SK-N-SH (cell line): Measurements from ENCODE around the gene POLD2. TPM values are rescaled to one million over a fixed set of nuclear protein-coding genes. Genes with fewer than 3 reads are reported as not detected.

Experiments used
- CTCF ChIA-PET: fragments of 300-600, 350-600 bp; formaldehyde crosslinking; extraction: SDS; loops from one replicate; lab custom pipeline; 2021; lab: Yijun Ruan, JAX
- POLR2A ChIA-PET: fragments of 350-600 bp; sonication (Branson Sonifier 250); formaldehyde crosslinking; extraction: SDS; loops from one replicate; lab custom pipeline; 2020; ENCODE audit warnings: antibody characterized with exemption, inconsistent platforms; lab: Yijun Ruan, JAX
- DNase-seq: peaks from one replicate; pipeline ENCODE4 v3.0.0; 2012
- H2AFZ ChIP-seq: fragments of 200-600 bp; sonication (generic); 2 replicates; pipeline ENCODE4 v1.8.1; 2016; ENCODE audit warnings: antibody characterized with exemption, mild to moderate bottlenecking, low read depth
- H3F3A ChIP-seq: fragments of 200-600 bp; sonication (generic); replicated peaks from 2 replicates; pipeline ENCODE3; 2016; ENCODE audit warnings: antibody characterized with exemption, mild to moderate bottlenecking; ENCODE audit not compliant: insufficient read depth
- H3K27ac ChIP-seq, 2 experiments: fragments of 200-500 bp in 1 of 2; fragments of 200-600 bp in 1 of 2; sonication (Bioruptor generic) in 1 of 2; sonication (generic), shearing (Covaris generic) in 1 of 2; 2 replicates each; pipeline versions ENCODE4 v1.5.1 to v1.6.1; 2014 to 2016; ENCODE audit warnings: low read depth in 2 of 2, inconsistent platforms in 1 of 2, low read length in 1 of 2, mild to moderate bottlenecking in 1 of 2, mixed read lengths in 1 of 2
- H3K27me3 ChIP-seq: fragments of 200-600 bp; sonication (generic), shearing (Covaris generic); 2 replicates; pipeline ENCODE4 v1.6.1; 2016; ENCODE audit warnings: mixed run types; ENCODE audit not compliant: insufficient read depth
- H3K36me3 ChIP-seq, 2 experiments: fragments of 200-500 bp in 1 of 2; fragments of 200-600 bp in 1 of 2; sonication (Bioruptor generic) in 1 of 2; sonication (generic) in 1 of 2; replicated peaks in 1 of 2; 2 replicates each; pipeline versions ENCODE3 to v1.5.1; 2014 to 2016; ENCODE audit warnings: low read length in 1 of 2, mild to moderate bottlenecking in 1 of 2; ENCODE audit not compliant: insufficient read depth in 2 of 2, control insufficient read depth in 1 of 2
- H3K4me1 ChIP-seq, 2 experiments: fragments of 200-500 bp in 1 of 2; fragments of 200-600 bp in 1 of 2; sonication (Bioruptor generic) in 1 of 2; sonication (generic), shearing (Covaris generic) in 1 of 2; 2 replicates each; pipeline versions ENCODE4 v1.5.1 to v1.6.1; 2014 to 2016; ENCODE audit warnings: low read depth in 1 of 2, low read length in 1 of 2, mixed run types in 1 of 2; ENCODE audit not compliant: insufficient read depth in 2 of 2, control insufficient read depth in 1 of 2
- H3K4me2 ChIP-seq: fragments of 200-600 bp; sonication (generic), shearing (Covaris generic); 2 replicates; pipeline ENCODE4 v1.6.1; 2017; ENCODE audit warnings: mixed run types
- H3K4me3 ChIP-seq, 2 experiments: fragments of 200-500 bp in 1 of 2; fragments of 200-600 bp in 1 of 2; sonication (Bioruptor generic) in 1 of 2; sonication (generic), shearing (Covaris generic) in 1 of 2; 2 replicates each; pipeline versions ENCODE4 v1.5.1 to v1.8.1; 2014 to 2016; ENCODE audit warnings: low read depth in 2 of 2, inconsistent platforms in 1 of 2, low read length in 1 of 2, mild to moderate bottlenecking in 1 of 2, mixed read lengths in 1 of 2, moderate library complexity in 1 of 2
- H3K79me2 ChIP-seq: fragments of 200-600 bp; sonication (generic); 2 replicates; pipeline ENCODE4 v1.8.1; 2017; ENCODE audit warnings: mild to moderate bottlenecking; ENCODE audit not compliant: insufficient read depth
- H3K9ac ChIP-seq: fragments of 200-600 bp; sonication (generic); 2 replicates; pipeline ENCODE4 v1.6.1; 2017; ENCODE audit warnings: mixed run types
- H3K9me2 ChIP-seq: fragments of 200-600 bp; sonication (generic); 2 replicates; pipeline ENCODE4 v1.6.1; 2017; ENCODE audit warnings: mixed run types
- H3K9me3 ChIP-seq: fragments of 200-600 bp; sonication (generic); 2 replicates; pipeline ENCODE4 v1.6.1; 2017; ENCODE audit warnings: mixed run types, mild to moderate bottlenecking, moderate library complexity
- H4K20me1 ChIP-seq: fragments of 200-600 bp; sonication (generic); 2 replicates; pipeline ENCODE4 v1.6.1; 2017; ENCODE audit warnings: mild to moderate bottlenecking, mixed run types; ENCODE audit not compliant: insufficient read depth
- EZH2phosphoT487 ChIP-seq: fragments of 200-600 bp; sonication (generic); IDR thresholded peaks from 2 replicates; pipeline ENCODE4 v1.6.1; 2017; ENCODE audit warnings: low read depth, mixed run types, mild to moderate bottlenecking, antibody characterized with exemption, moderate library complexity, borderline replicate concordance
- FOXJ3 ChIP-seq: sonication (generic); formaldehyde crosslinking; IDR thresholded peaks from 2 replicates; pipeline ENCODE4 v1.5.1; 2020; ENCODE audit warnings: mild to moderate bottlenecking, missing genetic modification reagents
- FOXM1 ChIP-seq: IDR thresholded peaks from 2 replicates; pipeline ENCODE4 v1.4.0; 2012; ENCODE audit warnings: low read depth, mild to moderate bottlenecking
- GATA2 ChIP-seq: sonication (generic); formaldehyde crosslinking; IDR thresholded peaks from 2 replicates; pipeline ENCODE4 v1.5.0; 2020; ENCODE audit warnings: mild to moderate bottlenecking, missing genetic modification reagents
- JUND ChIP-seq: IDR thresholded peaks from 2 replicates; pipeline ENCODE4 v1.4.0; 2012
- MEF2A ChIP-seq: IDR thresholded peaks from 2 replicates; pipeline ENCODE4 v1.4.0; 2012; ENCODE audit warnings: low read depth, borderline replicate concordance
- MXI1 ChIP-seq: IDR thresholded peaks from 2 replicates; pipeline ENCODE4 v1.6.1; 2012; ENCODE audit warnings: mild to moderate bottlenecking, low read depth, low read length, improper control_type of control experiment
- NFIC ChIP-seq: IDR thresholded peaks from 2 replicates; pipeline ENCODE4 v1.4.0; 2012; ENCODE audit warnings: borderline replicate concordance
- NRF1 ChIP-seq: IDR thresholded peaks from 2 replicates; pipeline ENCODE4 v1.6.1; 2012; ENCODE audit warnings: low read depth, mild to moderate bottlenecking, low read length
- RCOR1 ChIP-seq: fragments of 150-350 bp; IDR thresholded peaks from 2 replicates; pipeline ENCODE4 v1.6.1; 2017; ENCODE audit warnings: antibody characterized with exemption, low read length
- RFX5 ChIP-seq: IDR thresholded peaks from 2 replicates; pipeline ENCODE4 v1.6.1; 2012; ENCODE audit warnings: mild to moderate bottlenecking, improper control_type of control experiment, low read length
- SIN3A ChIP-seq: IDR thresholded peaks from 2 replicates; pipeline ENCODE4 v1.6.1; 2012; ENCODE audit warnings: low read depth, mild to moderate bottlenecking, low read length, moderate library complexity, borderline replicate concordance
- TCF12 ChIP-seq: IDR thresholded peaks from 2 replicates; pipeline ENCODE4 v1.4.0; 2012
- YY1 ChIP-seq: IDR thresholded peaks from 2 replicates; pipeline ENCODE4 v1.4.0; 2012; ENCODE audit warnings: low read depth, mild to moderate bottlenecking
- WGBS: methylation state at CpG from one replicate; pipeline ENCODE4 v1.1.6; 2017; ENCODE audit warnings: low lambda C conversion rate; 5-methylcytosine and 5-hydroxymethylcytosine counted together
- polyA plus RNA-seq, 3 experiments: library from polyadenylated mRNA; depleted of rRNA; stranded (reverse); fragments of >200 nt; gene quantifications; 2 replicates each; pipeline ENCODE4 v1.2.3, GENCODE V29; 2012
- TF ChIP-seq, protein P1 (sequence below): IDR thresholded peaks from 2 replicates; pipeline ENCODE4 v1.4.0; 2012; ENCODE audit warnings: low read depth, borderline replicate concordance
- TF ChIP-seq, protein P2 (sequence below): fragments of 200-600 bp; sonication (generic); IDR thresholded peaks from 2 replicates; pipeline ENCODE4 v1.6.1; 2017; ENCODE audit warnings: antibody characterized with exemption, mild to moderate bottlenecking, moderate library complexity
- TF ChIP-seq, protein P3 (sequence below): IDR thresholded peaks from 2 replicates; pipeline ENCODE4 v1.4.0; 2012; ENCODE audit warnings: low read depth
- TF ChIP-seq, protein P4 (sequence below): IDR thresholded peaks from 2 replicates; pipeline ENCODE4; 2012
- TF ChIP-seq, protein P5 (sequence below): fragments of 150-350 bp; IDR thresholded peaks from 2 replicates; pipeline ENCODE4 v1.6.1; 2016; ENCODE audit warnings: mild to moderate bottlenecking, low read depth, low read length

Gene POLD2
- polyA plus RNA-seq, 1 of the 3 experiments (the other 2 are of a cell fraction), result 194 TPM

DNA sequence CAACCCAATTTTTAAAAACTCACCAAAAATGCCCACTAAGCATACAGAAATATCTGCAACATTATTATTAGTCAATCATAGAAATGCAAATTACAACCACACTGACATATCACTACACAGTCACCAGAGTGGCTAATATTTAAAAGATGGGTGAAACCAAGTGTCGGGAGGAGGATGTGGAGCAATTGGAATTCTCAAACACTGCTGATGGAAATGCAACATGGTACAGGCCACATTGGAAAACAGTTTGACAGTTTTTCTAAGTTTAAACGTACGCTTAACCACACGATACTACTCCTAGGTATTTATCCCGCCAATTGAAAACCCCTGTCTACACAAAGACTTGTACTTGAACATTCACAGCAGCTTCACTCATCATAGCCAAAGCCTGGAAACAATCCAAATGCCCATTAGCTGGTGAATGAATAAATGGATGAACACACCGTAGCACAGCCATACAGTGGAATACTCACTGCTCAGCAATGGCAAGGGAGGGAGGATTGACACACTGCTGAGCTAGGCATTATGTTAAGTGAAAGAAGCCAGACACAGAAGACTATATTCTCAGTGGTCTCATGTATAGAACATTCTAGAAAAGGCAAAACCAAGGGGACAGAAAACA is 49.6 kb upstream of the POLD2 start:
- Histone ChIP-seq H3K4me1 (peaks cover 2 to 8% of the 10 kb centered on the region in 2 experiments; a peak in 2 of 4 replicates), H3K36me3 (no peaks in the 10 kb centered on the region), H3K27me3 (no peaks in the 10 kb centered on the region; the same call in 1 of the 2 replicates), H3K79me2 (no peaks in the 10 kb centered on the region), H3K9me3 (no peaks in the 10 kb centered on the region), H3K9me2 (no peaks in the 10 kb centered on the region), H3K9ac (no peak overlapping the region), H3F3A (no peaks in the 10 kb centered on the region), H4K20me1 (no peaks in the 10 kb centered on the region), H2AFZ (no peak overlapping the region), H3K4me3 (no peak overlapping the region), H3K27ac (no peak overlapping the region), H3K4me2 (no peak overlapping the region)
- POLR2A ChIA-PET, result no interaction called here
- no peak for TF ChIP-seq NRF1
- TF ChIP-seq, protein P1, sequence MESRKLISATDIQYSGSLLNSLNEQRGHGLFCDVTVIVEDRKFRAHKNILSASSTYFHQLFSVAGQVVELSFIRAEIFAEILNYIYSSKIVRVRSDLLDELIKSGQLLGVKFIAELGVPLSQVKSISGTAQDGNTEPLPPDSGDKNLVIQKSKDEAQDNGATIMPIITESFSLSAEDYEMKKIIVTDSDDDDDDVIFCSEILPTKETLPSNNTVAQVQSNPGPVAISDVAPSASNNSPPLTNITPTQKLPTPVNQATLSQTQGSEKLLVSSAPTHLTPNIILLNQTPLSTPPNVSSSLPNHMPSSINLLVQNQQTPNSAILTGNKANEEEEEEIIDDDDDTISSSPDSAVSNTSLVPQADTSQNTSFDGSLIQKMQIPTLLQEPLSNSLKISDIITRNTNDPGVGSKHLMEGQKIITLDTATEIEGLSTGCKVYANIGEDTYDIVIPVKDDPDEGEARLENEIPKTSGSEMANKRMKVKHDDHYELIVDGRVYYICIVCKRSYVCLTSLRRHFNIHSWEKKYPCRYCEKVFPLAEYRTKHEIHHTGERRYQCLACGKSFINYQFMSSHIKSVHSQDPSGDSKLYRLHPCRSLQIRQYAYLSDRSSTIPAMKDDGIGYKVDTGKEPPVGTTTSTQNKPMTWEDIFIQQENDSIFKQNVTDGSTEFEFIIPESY, result no peak
- TF ChIP-seq, protein P2, sequence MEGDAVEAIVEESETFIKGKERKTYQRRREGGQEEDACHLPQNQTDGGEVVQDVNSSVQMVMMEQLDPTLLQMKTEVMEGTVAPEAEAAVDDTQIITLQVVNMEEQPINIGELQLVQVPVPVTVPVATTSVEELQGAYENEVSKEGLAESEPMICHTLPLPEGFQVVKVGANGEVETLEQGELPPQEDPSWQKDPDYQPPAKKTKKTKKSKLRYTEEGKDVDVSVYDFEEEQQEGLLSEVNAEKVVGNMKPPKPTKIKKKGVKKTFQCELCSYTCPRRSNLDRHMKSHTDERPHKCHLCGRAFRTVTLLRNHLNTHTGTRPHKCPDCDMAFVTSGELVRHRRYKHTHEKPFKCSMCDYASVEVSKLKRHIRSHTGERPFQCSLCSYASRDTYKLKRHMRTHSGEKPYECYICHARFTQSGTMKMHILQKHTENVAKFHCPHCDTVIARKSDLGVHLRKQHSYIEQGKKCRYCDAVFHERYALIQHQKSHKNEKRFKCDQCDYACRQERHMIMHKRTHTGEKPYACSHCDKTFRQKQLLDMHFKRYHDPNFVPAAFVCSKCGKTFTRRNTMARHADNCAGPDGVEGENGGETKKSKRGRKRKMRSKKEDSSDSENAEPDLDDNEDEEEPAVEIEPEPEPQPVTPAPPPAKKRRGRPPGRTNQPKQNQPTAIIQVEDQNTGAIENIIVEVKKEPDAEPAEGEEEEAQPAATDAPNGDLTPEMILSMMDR, result no peak
- TF ChIP-seq TCF12, result no peak
- no peak for TF ChIP-seq SIN3A
- no peak for TF ChIP-seq EZH2phosphoT487
- no peak for TF ChIP-seq YY1
- no peak for TF ChIP-seq FOXJ3 (CRISPR knock-in tag)
- TF ChIP-seq JUND, result no peak
- no peak for DNase-seq
- 69% methylated on average over 6 of the region's 6 CpGs for WGBS
- CTCF ChIA-PET, result interaction anchor here (0.9 to 2.3 kb wide), 5 partner anchors 10 to 24 kb away, joined by 3 to 9 read pairs (median 4); no protein-coding TSS in a partner anchor

DNA sequence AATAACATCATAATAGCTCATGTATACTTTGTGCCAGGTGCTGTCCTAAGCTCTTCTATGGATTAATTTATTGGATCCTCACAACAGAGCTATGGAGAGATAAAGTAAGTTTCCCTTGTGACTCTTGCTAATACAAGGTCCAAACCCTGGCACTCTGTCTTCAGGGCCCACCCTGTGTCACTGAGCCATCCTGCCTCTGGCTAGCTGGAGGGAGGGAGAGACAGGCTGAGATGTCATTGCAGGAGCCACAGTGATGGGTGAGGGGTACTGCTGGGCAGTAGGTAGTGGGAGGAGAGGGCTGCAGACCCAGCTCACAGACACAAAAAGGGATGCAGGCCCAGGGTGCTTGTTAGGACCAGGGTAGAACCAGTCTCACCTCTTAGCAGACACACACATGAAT is 49.0 kb upstream of the POLD2 start:
- no peaks in the 10 kb centered on the region for H3K79me2 ChIP-seq
- no peaks in the 10 kb centered on the region for H3F3A ChIP-seq
- TF ChIP-seq MEF2A (no peak), NRF1 (no peak), FOXM1 (no peak), RCOR1 (no peak), RFX5 (no peak), NFIC (no peak), MXI1 (no peak), GATA2 (no peak)
- TF ChIP-seq, protein P3, sequence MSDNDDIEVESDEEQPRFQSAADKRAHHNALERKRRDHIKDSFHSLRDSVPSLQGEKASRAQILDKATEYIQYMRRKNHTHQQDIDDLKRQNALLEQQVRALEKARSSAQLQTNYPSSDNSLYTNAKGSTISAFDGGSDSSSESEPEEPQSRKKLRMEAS, result no peak
- TF ChIP-seq, protein P4, sequence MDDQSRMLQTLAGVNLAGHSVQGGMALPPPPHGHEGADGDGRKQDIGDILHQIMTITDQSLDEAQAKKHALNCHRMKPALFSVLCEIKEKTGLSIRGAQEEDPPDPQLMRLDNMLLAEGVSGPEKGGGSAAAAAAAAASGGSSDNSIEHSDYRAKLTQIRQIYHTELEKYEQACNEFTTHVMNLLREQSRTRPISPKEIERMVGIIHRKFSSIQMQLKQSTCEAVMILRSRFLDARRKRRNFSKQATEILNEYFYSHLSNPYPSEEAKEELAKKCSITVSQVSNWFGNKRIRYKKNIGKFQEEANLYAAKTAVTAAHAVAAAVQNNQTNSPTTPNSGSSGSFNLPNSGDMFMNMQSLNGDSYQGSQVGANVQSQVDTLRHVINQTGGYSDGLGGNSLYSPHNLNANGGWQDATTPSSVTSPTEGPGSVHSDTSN, result no peak
- TF ChIP-seq, protein P5, sequence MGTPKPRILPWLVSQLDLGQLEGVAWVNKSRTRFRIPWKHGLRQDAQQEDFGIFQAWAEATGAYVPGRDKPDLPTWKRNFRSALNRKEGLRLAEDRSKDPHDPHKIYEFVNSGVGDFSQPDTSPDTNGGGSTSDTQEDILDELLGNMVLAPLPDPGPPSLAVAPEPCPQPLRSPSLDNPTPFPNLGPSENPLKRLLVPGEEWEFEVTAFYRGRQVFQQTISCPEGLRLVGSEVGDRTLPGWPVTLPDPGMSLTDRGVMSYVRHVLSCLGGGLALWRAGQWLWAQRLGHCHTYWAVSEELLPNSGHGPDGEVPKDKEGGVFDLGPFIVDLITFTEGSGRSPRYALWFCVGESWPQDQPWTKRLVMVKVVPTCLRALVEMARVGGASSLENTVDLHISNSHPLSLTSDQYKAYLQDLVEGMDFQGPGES, result no peak
- no peak overlapping the region for H2AFZ ChIP-seq
- H3K4me1 ChIP-seq, result peaks cover 0 to 2% of the 10 kb centered on the region in 2 experiments; a peak in 1 of 4 replicates
- ChIA-PET CTCF (interaction anchor here (0.9 to 2.3 kb wide), 4 partner anchors 10 to 24 kb away, joined by 3 to 7 read pairs (median 4); no protein-coding TSS in a partner anchor), POLR2A (no interaction called here)
- no peaks in the 10 kb centered on the region for H3K9me3 ChIP-seq
- no peaks in the 10 kb centered on the region for H3K9me2 ChIP-seq
- H3K27me3 ChIP-seq, result peaks cover under 1% of the 10 kb centered on the region; the same call in 1 of the 2 replicates
- H3K27ac ChIP-seq, result no peak overlapping the region
- no peak overlapping the region for H3K9ac ChIP-seq
- H3K4me2 ChIP-seq, result no peak overlapping the region
- H4K20me1 ChIP-seq, result no peaks in the 10 kb centered on the region
- H3K36me3 ChIP-seq, result no peaks in the 10 kb centered on the region
- H3K4me3 ChIP-seq, result no peak overlapping the region
- no peak for DNase-seq
